ENCODE data around the gene TPM3. TPM values are rescaled to one million over a fixed set of nuclear protein-coding genes. Genes with fewer than 3 reads are reported as not detected.

TPM3 gene
- total and polyA plus RNA-seq, 9 of the 15 experiments (the other 6 are each of a cell fraction or from before 2014, with no cell fraction given): 202 to 604 (median 421) TPM

- peak; percentile 61; the same call in 1 of the 2 replicates for TF ChIP-seq NCOA1 (IDR thresholded peaks at IDR 0.05; ENCODE audit: low read depth)
- no peak for TF ChIP-seq ZNF277 (CRISPR knock-in tag; IDR thresholded peaks at IDR 0.05; ENCODE audit: borderline replicate concordance)
- peak; percentile 93 for TF ChIP-seq TAF7 (tag; IDR thresholded peaks at IDR 0.05)
- no peak; the same call in 1 of the 2 replicates for TF ChIP-seq ZSCAN32 (CRISPR knock-in tag; IDR thresholded peaks at IDR 0.05)
- no peak for TF ChIP-seq ZNF274 (IDR thresholded peaks at IDR 0.05; ENCODE audit: borderline replicate concordance, low read depth, low read length)
- TF ChIP-seq SOX6 (IDR thresholded peaks at IDR 0.05): peak; percentile 51
- no peak for TF ChIP-seq KAT2B (IDR thresholded peaks at IDR 0.05; ENCODE audit: low read depth, low read length)
- TF ChIP-seq ZNF280A (IDR thresholded peaks at IDR 0.05; ENCODE audit: low read depth, partially characterized antibody): no peak
- no peak for TF ChIP-seq WHSC1 (IDR thresholded peaks at IDR 0.05; ENCODE audit: low read length)
- no peak for TF ChIP-seq MEIS2 (IDR thresholded peaks at IDR 0.05; ENCODE audit: partially characterized antibody)
- no peak for TF ChIP-seq PTTG1 (tag; IDR thresholded peaks at IDR 0.05; ENCODE audit: low read depth)
- TF ChIP-seq USF2 (CRISPR knock-in tag; IDR thresholded peaks at IDR 0.05): no peak
- no peak; the same call in 1 of the 2 replicates for TF ChIP-seq PHF21A (IDR thresholded peaks at IDR 0.05; ENCODE audit: borderline replicate concordance, low read depth)
- no peak for TF ChIP-seq ZNF696 (CRISPR knock-in tag; conservative IDR thresholded peaks at IDR 0.05)
- peak; percentile 50; the same call in 1 of the 2 replicates for TF ChIP-seq ZBED1 (IDR thresholded peaks at IDR 0.05)
- TF ChIP-seq RB1 (IDR thresholded peaks at IDR 0.05; ENCODE audit: low read depth): peak; percentile 96
- TF ChIP-seq MYC (IDR thresholded peaks at IDR 0.05; ENCODE audit: low read depth, low read length): peak; percentile 68; the same call in 1 of the 2 replicates
- TF ChIP-seq MYC (CRISPR knock-in tag; IDR thresholded peaks at IDR 0.05; ENCODE audit: borderline replicate concordance, low read depth): no peak
- no peak for TF ChIP-seq NR1H2 (CRISPR knock-in tag; IDR thresholded peaks at IDR 0.05)
- TF ChIP-seq HNRNPL (IDR thresholded peaks at IDR 0.05; ENCODE audit: low read depth, low read length): no peak
- no peak for TF ChIP-seq ZHX1 (conservative IDR thresholded peaks at IDR 0.05; ENCODE audit: low read length)
- no peak for TF ChIP-seq STAT5A (IDR thresholded peaks at IDR 0.05; ENCODE audit: borderline replicate concordance, low read length)
- TF ChIP-seq FOXA3 (CRISPR knock-in tag; conservative IDR thresholded peaks at IDR 0.05 in 1 of 2, IDR thresholded peaks at IDR 0.05 in 1 of 2): no peak
Observed at GRCh38 chr1:154183046-154183915, 8.6 kb downstream of the TPM3 start (continued).

Data from K562 (cell line).